ENCODE results near the gene PIP5K1C. TPM values are rescaled to one million over a fixed set of nuclear protein-coding genes. Genes with fewer than 3 reads are reported as not detected.

The PIP5K1C gene
- polyA plus RNA-seq, 1 donor from 2014 or later = 7.1 TPM

DNA sequence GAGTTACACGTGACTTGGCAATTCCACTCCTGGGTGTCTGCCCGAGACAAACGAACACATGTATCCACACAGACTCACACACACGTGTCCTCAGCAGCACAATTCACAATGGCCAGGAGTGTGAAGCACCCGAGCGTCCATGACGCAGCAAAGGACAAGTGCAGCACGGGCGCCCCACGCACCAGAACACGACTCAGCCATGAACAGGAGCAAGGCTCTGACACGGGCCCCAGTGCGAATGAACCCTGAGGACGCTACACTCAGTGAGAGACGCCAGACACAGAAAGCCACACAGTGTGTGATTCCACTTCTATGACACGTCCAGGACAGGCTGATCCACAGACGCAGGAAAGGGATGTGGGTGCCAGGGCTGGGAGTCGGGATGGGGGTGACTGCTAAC, 36.4 kb downstream of the PIP5K1C start:
- TF ChIP-seq POLR2AphosphoS5 (IDR thresholded peaks at IDR 0.05) (no peak), SMC3 (conservative IDR thresholded peaks at IDR 0.05; ENCODE audit: poor library complexity) (no peak), EZH2 (IDR thresholded peaks at IDR 0.05; ENCODE audit: borderline replicate concordance, insufficient read depth, low read length, poor library complexity, severe bottlenecking) (no peak), MXI1 (conservative IDR thresholded peaks at IDR 0.05; ENCODE audit: poor library complexity, severe bottlenecking) (no peak), RAD21 (conservative IDR thresholded peaks at IDR 0.05) (no peak), EP300 (conservative IDR thresholded peaks at IDR 0.05; ENCODE audit: poor library complexity, severe bottlenecking) (no peak), CTCF (IDR thresholded peaks at IDR 0.05; ENCODE audit: poor library complexity, severe bottlenecking) (no peak), TAF1 (IDR thresholded peaks at IDR 0.05; ENCODE audit: low read depth) (no peak)
- TF ChIP-seq, protein P1, sequence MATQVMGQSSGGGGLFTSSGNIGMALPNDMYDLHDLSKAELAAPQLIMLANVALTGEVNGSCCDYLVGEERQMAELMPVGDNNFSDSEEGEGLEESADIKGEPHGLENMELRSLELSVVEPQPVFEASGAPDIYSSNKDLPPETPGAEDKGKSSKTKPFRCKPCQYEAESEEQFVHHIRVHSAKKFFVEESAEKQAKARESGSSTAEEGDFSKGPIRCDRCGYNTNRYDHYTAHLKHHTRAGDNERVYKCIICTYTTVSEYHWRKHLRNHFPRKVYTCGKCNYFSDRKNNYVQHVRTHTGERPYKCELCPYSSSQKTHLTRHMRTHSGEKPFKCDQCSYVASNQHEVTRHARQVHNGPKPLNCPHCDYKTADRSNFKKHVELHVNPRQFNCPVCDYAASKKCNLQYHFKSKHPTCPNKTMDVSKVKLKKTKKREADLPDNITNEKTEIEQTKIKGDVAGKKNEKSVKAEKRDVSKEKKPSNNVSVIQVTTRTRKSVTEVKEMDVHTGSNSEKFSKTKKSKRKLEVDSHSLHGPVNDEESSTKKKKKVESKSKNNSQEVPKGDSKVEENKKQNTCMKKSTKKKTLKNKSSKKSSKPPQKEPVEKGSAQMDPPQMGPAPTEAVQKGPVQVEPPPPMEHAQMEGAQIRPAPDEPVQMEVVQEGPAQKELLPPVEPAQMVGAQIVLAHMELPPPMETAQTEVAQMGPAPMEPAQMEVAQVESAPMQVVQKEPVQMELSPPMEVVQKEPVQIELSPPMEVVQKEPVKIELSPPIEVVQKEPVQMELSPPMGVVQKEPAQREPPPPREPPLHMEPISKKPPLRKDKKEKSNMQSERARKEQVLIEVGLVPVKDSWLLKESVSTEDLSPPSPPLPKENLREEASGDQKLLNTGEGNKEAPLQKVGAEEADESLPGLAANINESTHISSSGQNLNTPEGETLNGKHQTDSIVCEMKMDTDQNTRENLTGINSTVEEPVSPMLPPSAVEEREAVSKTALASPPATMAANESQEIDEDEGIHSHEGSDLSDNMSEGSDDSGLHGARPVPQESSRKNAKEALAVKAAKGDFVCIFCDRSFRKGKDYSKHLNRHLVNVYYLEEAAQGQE (IDR thresholded peaks at IDR 0.05; ENCODE audit: borderline replicate concordance) = no peak
- Histone ChIP-seq H3K9me3 (ENCODE audit: low read length) (no peaks in the 10 kb centered on the region), H3F3A (ENCODE audit: insufficient read depth, low read length, poor library complexity, severe bottlenecking) (no peaks in the 10 kb centered on the region), H3K4me3 (ENCODE audit: low read length) (no peak overlapping the region), H3K9ac (ENCODE audit: low read length) (no peak overlapping the region), H3K36me3 (ENCODE audit: insufficient read depth, low read length) (peaks cover 6% of the 10 kb centered on the region), H4K20me1 (ENCODE audit: insufficient read depth) (no peaks in the 10 kb centered on the region), H3K4me2 (ENCODE audit: low read length) (no peak overlapping the region), H2AFZ (ENCODE audit: low read depth, low read length) (no peak overlapping the region), H3K9me2 (ENCODE audit: insufficient read depth, low read length) (no peaks in the 10 kb centered on the region), H3K27me3 (ENCODE audit: insufficient read depth, low read depth, low read length) (no peaks in the 10 kb centered on the region), H3K79me2 (replicated peaks; ENCODE audit: insufficient read depth, low read length) (no peaks in the 10 kb centered on the region), H3K27ac (ENCODE audit: low read length) (no peak overlapping the region)

- Histone ChIP-seq H3K4me3 (ENCODE audit: low read length) (no peak overlapping the region), H3K4me2 (ENCODE audit: low read length) (no peak overlapping the region), H3K79me2 (replicated peaks; ENCODE audit: insufficient read depth, low read length) (no peaks in the 10 kb centered on the region), H3K27me3 (ENCODE audit: insufficient read depth, low read depth, low read length) (no peaks in the 10 kb centered on the region), H2AFZ (ENCODE audit: low read depth, low read length) (no peak overlapping the region), H3K9me3 (ENCODE audit: low read length) (no peaks in the 10 kb centered on the region), H3K9ac (ENCODE audit: low read length) (no peak overlapping the region), H3K36me3 (ENCODE audit: insufficient read depth, low read length) (peaks cover 12% of the 10 kb centered on the region), H4K20me1 (ENCODE audit: insufficient read depth) (no peaks in the 10 kb centered on the region), H3F3A (ENCODE audit: insufficient read depth, low read length, poor library complexity, severe bottlenecking) (no peaks in the 10 kb centered on the region), H3K9me2 (ENCODE audit: insufficient read depth, low read length) (no peaks in the 10 kb centered on the region), H3K27ac (ENCODE audit: low read length) (no peak overlapping the region)
- TF ChIP-seq CTCF (IDR thresholded peaks at IDR 0.05; ENCODE audit: poor library complexity, severe bottlenecking) (no peak), RAD21 (conservative IDR thresholded peaks at IDR 0.05) (no peak), EP300 (conservative IDR thresholded peaks at IDR 0.05; ENCODE audit: poor library complexity, severe bottlenecking) (no peak), MXI1 (conservative IDR thresholded peaks at IDR 0.05; ENCODE audit: poor library complexity, severe bottlenecking) (no peak)
Measured at GRCh38 chr19:3661284-3662238, 38.7 kb downstream of the PIP5K1C start.
